NCI-H2081 treated with DMSO at 0.1 percent for 48 hours (cell line): ENCODE measurements around the gene TESK2.

Experiments used
- DNase-seq: peaks from one replicate; lab custom pipeline; 2025; lab: John Stamatoyannopoulos, UW

The TESK2 gene

GRCh38 chr1:45303520-45304310 lies 187.2 kb downstream of the TESK2 start:
- peak; percentile 87 for DNase-seq

- DNase-seq = no peak
Measured at GRCh38 chr1:45302505-45303150, 188.3 kb downstream of the TESK2 start.

- no peak for DNase-seq
Measured at GRCh38 chr1:45300669-45300997, 190.3 kb downstream of the TESK2 start.

- DNase-seq = peak; percentile 59
Measured at GRCh38 chr1:45299981-45300668, 190.8 kb downstream of the TESK2 start.

GRCh38 chr1:45299296-45299695 lies 191.7 kb downstream of the TESK2 start:
- DNase-seq = no peak

- DNase-seq = no peak
Measured at GRCh38 chr1:45297666-45298356, 193.2 kb downstream of the TESK2 start.
